IMR-90 (cell line): ENCODE results near the gene CDIP1. TPM values are rescaled to one million over a fixed set of nuclear protein-coding genes. Genes with fewer than 3 reads are reported as not detected.

Experiments
- ATAC-seq: fragments of 200-7000 bp; cut with Tn5 transposase; 2 replicates; pipeline ENCODE4 v1.9.1; 2020; ENCODE audit warnings: low read depth, mild to moderate bottlenecking, moderate library complexity
- BruUV-seq: library from RNA; stranded (reverse); fragments of 400-500 nt; replicated peaks from 2 replicates; lab custom pipeline; 2021; lab: Mats Ljungman, UMichigan
- CTCF ChIA-PET: fragments of 300-600 bp; formaldehyde crosslinking; extraction: SDS; loops from one replicate; lab custom pipeline; 2021; ENCODE audit warnings: antibody characterized with exemption; lab: Yijun Ruan, JAX
- POLR2A ChIA-PET: fragments of 300-600 bp; sonication (Branson Sonifier 250); formaldehyde crosslinking; loops from one replicate; lab custom pipeline; 2022; ENCODE audit warnings: antibody characterized with exemption; ENCODE audit not compliant: unreplicated experiment; lab: Charles Lee
- DNase-seq: peaks from one replicate; pipeline ENCODE4 v3.0.0; 2013
- H2AFZ ChIP-seq: replicated peaks from 2 replicates; pipeline ENCODE3; 2013; ENCODE audit warnings: low read length, mild to moderate bottlenecking; ENCODE audit not compliant: poor library complexity
- H2AK5ac ChIP-seq: 2 replicates; pipeline ENCODE4 v1.6.1; 2013; ENCODE audit warnings: low read depth, low read length, inconsistent platforms
- H2AK9ac ChIP-seq: replicated peaks from 2 replicates; pipeline ENCODE3; 2013; ENCODE audit warnings: mild to moderate bottlenecking, low read depth, low read length, moderate library complexity; ENCODE audit not compliant: poor library complexity
- H2BK120ac ChIP-seq: 2 replicates; pipeline ENCODE4 v1.6.1; 2013; ENCODE audit warnings: low read depth, low read length, inconsistent platforms
- H2BK15ac ChIP-seq: 3 replicates; pipeline ENCODE4 v1.6.1; 2013; ENCODE audit warnings: low read depth, low read length, inconsistent platforms
- H2BK20ac ChIP-seq: 2 replicates; pipeline ENCODE4 v1.6.1; 2013; ENCODE audit warnings: low read depth, mild to moderate bottlenecking, inconsistent platforms, low read length, moderate library complexity
- H2BK5ac ChIP-seq: 2 replicates; pipeline ENCODE4 v1.6.1; 2013; ENCODE audit warnings: mild to moderate bottlenecking, low read depth, low read length, inconsistent platforms; ENCODE audit not compliant: poor library complexity, severe bottlenecking
- H3K14ac ChIP-seq: replicated peaks from 2 replicates; pipeline ENCODE4 v1.6.1; 2013; ENCODE audit warnings: low read depth, low read length, inconsistent platforms
- H3K18ac ChIP-seq: 2 replicates; pipeline ENCODE4 v1.6.1; 2013; ENCODE audit warnings: low read depth, low read length, control low read depth
- H3K23ac ChIP-seq: 2 replicates; pipeline ENCODE4 v1.6.1; 2013; ENCODE audit warnings: low read depth, low read length, inconsistent platforms
- H3K27ac ChIP-seq: 2 replicates; pipeline ENCODE4 v1.5.1; 2013; ENCODE audit warnings: mild to moderate bottlenecking, control low read depth, low read length; ENCODE audit not compliant: insufficient read depth
- H3K27me3 ChIP-seq: 2 replicates; pipeline ENCODE4 v1.6.1; 2013; ENCODE audit warnings: low read length; ENCODE audit not compliant: control insufficient read depth, insufficient read depth
- H3K36me3 ChIP-seq: 2 replicates; pipeline ENCODE4 v1.6.1; 2013; ENCODE audit warnings: low read length, mixed read lengths; ENCODE audit not compliant: control insufficient read depth, insufficient read depth
- H3K4ac ChIP-seq: 2 replicates; pipeline ENCODE4 v1.6.1; 2013; ENCODE audit warnings: low read depth, low read length, inconsistent platforms
- H3K4me1 ChIP-seq: 2 replicates; pipeline ENCODE4 v1.6.1; 2013; ENCODE audit warnings: low read length, mixed read lengths; ENCODE audit not compliant: control insufficient read depth, insufficient read depth
- H3K4me2 ChIP-seq: 2 replicates; pipeline ENCODE4 v1.6.1; 2013; ENCODE audit warnings: low read depth, mild to moderate bottlenecking, control low read depth, low read length, moderate library complexity
- H3K4me3 ChIP-seq: 2 replicates; pipeline ENCODE4 v1.5.1; 2013; ENCODE audit warnings: low read depth, mild to moderate bottlenecking, control low read depth, low read length, moderate library complexity; ENCODE audit not compliant: insufficient read depth
- H3K56ac ChIP-seq: 2 replicates; pipeline ENCODE4 v1.6.1; 2013; ENCODE audit warnings: low read length, inconsistent platforms; ENCODE audit not compliant: insufficient read depth; ENCODE audit errors: extremely low read depth
- H3K79me1 ChIP-seq, 2 experiments: 2 replicates each; pipeline ENCODE4 v1.6.1; 2013; ENCODE audit warnings: low read length in 2 of 2, inconsistent platforms in 1 of 2, low read depth in 1 of 2
- H3K9ac ChIP-seq: 2 replicates; pipeline ENCODE4 v1.6.1; 2013; ENCODE audit warnings: low read depth, low read length, control low read depth
- H3K9me1 ChIP-seq: 2 replicates; pipeline ENCODE4 v1.6.1; 2013; ENCODE audit warnings: low read length, inconsistent platforms; ENCODE audit not compliant: insufficient read depth
- H3K9me3 ChIP-seq: 2 replicates; pipeline ENCODE4 v1.6.1; 2013; ENCODE audit warnings: low read length; ENCODE audit not compliant: control insufficient read depth, insufficient read depth
- H4K20me1 ChIP-seq: 2 replicates; pipeline ENCODE4 v1.6.1; 2013; ENCODE audit warnings: low read length, inconsistent platforms; ENCODE audit not compliant: insufficient read depth
- H4K5ac ChIP-seq: 2 replicates; pipeline ENCODE4 v1.6.1; 2013; ENCODE audit warnings: mild to moderate bottlenecking, low read depth, low read length, control low read depth
- H4K8ac ChIP-seq, 2 experiments: 2 replicates each; pipeline ENCODE4 v1.6.1; 2013; ENCODE audit warnings: low read depth in 2 of 2, low read length in 2 of 2, control low read depth in 1 of 2, inconsistent platforms in 1 of 2
- H4K91ac ChIP-seq: 2 replicates; pipeline ENCODE4 v1.6.1; 2013; ENCODE audit warnings: low read depth, low read length, inconsistent platforms; ENCODE audit not compliant: insufficient read depth
- CHD1 ChIP-seq: IDR thresholded peaks from 2 replicates; pipeline ENCODE4 v1.6.1; 2012; ENCODE audit warnings: low read depth, low read length, improper control_type of control experiment
- MAZ ChIP-seq: IDR thresholded peaks from 2 replicates; pipeline ENCODE4 v1.6.1; 2012; ENCODE audit warnings: low read depth, mild to moderate bottlenecking, low read length, improper control_type of control experiment, moderate library complexity, borderline replicate concordance
- NFE2L2 ChIP-seq: fragments of 150-350 bp; IDR thresholded peaks from 2 replicates; pipeline ENCODE4 v1.6.1; 2016; ENCODE audit warnings: low read depth, mild to moderate bottlenecking, low read length
- POLR2A ChIP-seq: IDR thresholded peaks from 2 replicates; pipeline ENCODE4 v1.6.1; 2012; ENCODE audit warnings: mild to moderate bottlenecking, low read depth, low read length
- RCOR1 ChIP-seq: IDR thresholded peaks from 2 replicates; pipeline ENCODE4 v1.6.1; 2012; ENCODE audit warnings: mild to moderate bottlenecking, low read length, improper control_type of control experiment; ENCODE audit not compliant: insufficient replicate concordance
- SMC3 ChIP-seq: fragments of 150-350 bp; IDR thresholded peaks from 2 replicates; pipeline ENCODE4 v1.6.1; 2016; ENCODE audit warnings: low read depth, mild to moderate bottlenecking, antibody characterized with exemption, low read length, moderate library complexity
- USF2 ChIP-seq: fragments of 150-350 bp; IDR thresholded peaks from 2 replicates; pipeline ENCODE4 v1.6.1; 2017; ENCODE audit warnings: mild to moderate bottlenecking, antibody characterized with exemption, low read length, low read depth
- WGBS, 2 experiments: methylation state at CpG; one replicate each; pipeline versions ENCODE4 v1.1.5 to v1.1.7; 2013; ENCODE audit warnings: missing lambda C conversion rate in 2 of 2; ENCODE audit not compliant: insufficient read length in 1 of 2; ENCODE audit errors: extremely low coverage in 2 of 2; 5-methylcytosine and 5-hydroxymethylcytosine counted together
- dilution Hi-C: fragments of 300-500 bp; cut with HindIII; formaldehyde crosslinking; loops from one replicate; pipeline ENCODE4 v1.14.3; 2018; ENCODE audit warnings: low sequenced_read_pairs; ENCODE audit not compliant: unreplicated experiment
- in situ Hi-C: fragments of 300-500 bp; cut with MboI; formaldehyde crosslinking; loops from 3 replicates; pipeline ENCODE4 v1.14.3; 2019; ENCODE audit warnings: low sequenced_read_pairs, inconsistent platforms, mixed read lengths
- intact Hi-C: fragments of 100-400 bp; cut with micrococcal nuclease; formaldehyde crosslinking; loops from 2 replicates; pipeline ENCODE4 v1.10.0; 2022
- polyA plus RNA-seq, 3 experiments: library from polyadenylated mRNA; depleted of rRNA; stranded (reverse); fragments of >200 nt; gene quantifications; 2 replicates each; pipeline ENCODE4 v1.2.3, GENCODE V29; 2012; ENCODE audit warnings: low replicate concordance in 1 of 3
- total RNA-seq: library from RNA; depleted of rRNA; stranded (reverse); fragments of >200 nt; gene quantifications from 2 replicates; pipeline ENCODE4 v1.2.3, GENCODE V29; 2012

The CDIP1 gene
- total and polyA plus RNA-seq, 2 of the 4 experiments (the other 2 are of a cell fraction), result 4.8 to 14.6 TPM

DNA sequence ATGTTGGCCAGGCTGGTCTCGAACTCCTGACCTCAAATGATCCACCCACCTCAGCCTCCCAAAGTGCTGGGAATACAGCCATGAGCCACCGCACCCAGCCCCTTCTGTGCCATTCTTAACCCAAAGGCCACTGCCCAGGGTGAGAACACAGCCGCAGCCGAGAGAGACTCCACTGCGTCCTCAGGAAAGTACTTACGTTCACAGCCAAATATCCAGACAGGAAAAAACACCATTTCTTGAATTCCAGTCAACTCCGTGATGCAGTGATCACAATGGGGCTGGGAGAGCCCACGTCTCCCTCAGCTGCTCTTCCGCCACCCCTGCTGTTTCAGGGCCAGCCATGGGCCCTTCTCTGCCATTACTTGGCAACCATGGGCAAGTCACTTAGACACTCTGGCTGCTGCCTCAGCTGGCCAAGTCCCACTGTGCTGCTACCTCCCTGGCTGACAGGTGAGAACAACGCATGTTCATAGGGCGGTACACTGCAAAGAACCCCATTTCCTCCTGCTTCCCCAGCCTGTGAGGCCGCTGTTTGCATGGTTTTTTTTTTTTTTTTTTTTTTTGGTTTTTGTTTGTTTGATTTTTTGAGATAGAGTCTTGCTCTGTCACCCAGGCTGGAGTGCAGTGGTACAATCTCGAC, 4.3 kb downstream of the CDIP1 start:
- H3K23ac ChIP-seq, result no peak overlapping the region
- no peak overlapping the region for H3K4me3 ChIP-seq
- H3K9ac ChIP-seq, result no peak overlapping the region
- no peak overlapping the region for H2AFZ ChIP-seq
- no peak overlapping the region for H2BK15ac ChIP-seq
- 94% methylated on average over 7 of the region's 13 CpGs; no CpG with 5 or more reads in 1 of the 2 experiments for WGBS, 2 experiments
- H4K91ac ChIP-seq, result no peak overlapping the region
- no peak overlapping the region for H2BK20ac ChIP-seq
- no peak overlapping the region for H3K27ac ChIP-seq
- in situ Hi-C loops, result no loop called here
- H3K4me1 ChIP-seq, result peaks cover 11% of the 10 kb centered on the region
- H3K27me3 ChIP-seq, result no peaks in the 10 kb centered on the region; the same call in 1 of the 2 replicates
- H4K8ac ChIP-seq, result no peak overlapping the region
- H2AK9ac ChIP-seq, result no peak overlapping the region
- H4K5ac ChIP-seq, result no peak overlapping the region
- H2AK5ac ChIP-seq, result no peak overlapping the region
- no peak overlapping the region for H2BK5ac ChIP-seq
- no peak overlapping the region for H3K4ac ChIP-seq
- H3K4me2 ChIP-seq, result no peak overlapping the region
- intact Hi-C loops, result no loop called here
- POLR2A ChIA-PET, result no interaction called here
- no peak overlapping the region for H3K56ac ChIP-seq
- peaks cover 10% of the 10 kb centered on the region for H3K9me1 ChIP-seq
- no peak for DNase-seq
- H3K18ac ChIP-seq, result no peak overlapping the region
- dilution Hi-C loops, result no loop called here
- H3K9me3 ChIP-seq, result peaks cover 2% of the 10 kb centered on the region; the same call in 1 of the 2 replicates
- ATAC-seq, result no peak
- TF ChIP-seq POLR2A (no peak), USF2 (no peak), SMC3 (no peak), MAZ (no peak), CHD1 (no peak), NFE2L2 (no peak), RCOR1 (no peak)
- BruUV-seq, result no TSS peak
- H2BK120ac ChIP-seq, result no peak overlapping the region
- peaks cover 4 to 43% of the 10 kb centered on the region in 2 experiments; a peak in 3 of 4 replicates for H3K79me1 ChIP-seq
- H3K36me3 ChIP-seq, result no peaks in the 10 kb centered on the region; the same call in 1 of the 2 replicates
- CTCF ChIA-PET, result no interaction called here
- H4K20me1 ChIP-seq, result peaks cover 6% of the 10 kb centered on the region; the same call in 1 of the 2 replicates
- H3K14ac ChIP-seq, result no peak overlapping the region
